OCI-LY1 (cell line): Measurements from ENCODE around the gene IKZF1.
A peak's percentile ranks its signal among the peaks of the same experiment; 100 is the strongest.

Experiments
- H2AFZ ChIP-seq: fragments of 200-600 bp; sonication (generic), shearing (Covaris generic); 2 replicates; pipeline ENCODE4 v1.6.0; 2014; ENCODE audit warnings: antibody characterized with exemption, mild to moderate bottlenecking, low read length
- H3F3A ChIP-seq: fragments of 200-600 bp; sonication (generic), shearing (Covaris generic); 2 replicates; pipeline ENCODE4 v1.6.0; 2014; ENCODE audit warnings: mild to moderate bottlenecking, antibody characterized with exemption, low read length, moderate library complexity; ENCODE audit not compliant: insufficient read depth
- H3K27ac ChIP-seq: fragments of 200-600 bp; sonication (generic); 2 replicates; pipeline ENCODE4 v1.5.1; 2014; ENCODE audit warnings: low read length, mixed run types, mild to moderate bottlenecking, low read depth; ENCODE audit not compliant: poor library complexity, severe bottlenecking
- H3K27me3 ChIP-seq: fragments of 200-600 bp; sonication (generic); 2 replicates; pipeline ENCODE4 v1.6.0; 2014; ENCODE audit warnings: antibody characterized with exemption, mild to moderate bottlenecking, low read length, moderate library complexity; ENCODE audit not compliant: insufficient read depth
- H3K36me3 ChIP-seq: fragments of 200-600 bp; sonication (generic); 2 replicates; pipeline ENCODE4 v1.6.1; 2014; ENCODE audit warnings: mild to moderate bottlenecking, antibody characterized with exemption, low read length, moderate library complexity, mixed read lengths; ENCODE audit not compliant: insufficient read depth
- H3K4me1 ChIP-seq: fragments of 200-600 bp; sonication (generic); 2 replicates; pipeline ENCODE4 v1.5.1; 2014; ENCODE audit warnings: mild to moderate bottlenecking, low read length, moderate library complexity; ENCODE audit not compliant: insufficient read depth, severe bottlenecking
- H3K4me2 ChIP-seq: fragments of 200-600 bp; sonication (generic), shearing (Covaris generic); 2 replicates; pipeline ENCODE4 v1.6.1; 2014; ENCODE audit warnings: low read length
- H3K4me3 ChIP-seq: fragments of 200-600 bp; sonication (generic); 2 replicates; pipeline ENCODE4 v1.5.1; 2014; ENCODE audit warnings: low read length, low read depth, mild to moderate bottlenecking, mixed read lengths; ENCODE audit not compliant: poor library complexity, severe bottlenecking
- H3K79me2 ChIP-seq: fragments of 200-600 bp; shearing (Covaris generic); 2 replicates; pipeline ENCODE4 v1.6.1; 2016; ENCODE audit warnings: mixed run types, low read length, mixed read lengths; ENCODE audit not compliant: insufficient read depth
- H3K9ac ChIP-seq: fragments of 200-600 bp; sonication (generic), shearing (Covaris generic); 2 replicates; pipeline ENCODE4 v1.6.1; 2014; ENCODE audit warnings: mild to moderate bottlenecking, low read length, mixed read lengths
- H3K9me2 ChIP-seq: fragments of 200-600 bp; sonication (generic), shearing (Covaris generic); 2 replicates; pipeline ENCODE4 v1.6.1; 2014; ENCODE audit warnings: low read depth, mild to moderate bottlenecking, low read length, mixed read lengths
- H3K9me3 ChIP-seq: fragments of 200-600 bp; shearing (Covaris generic); 2 replicates; pipeline ENCODE4 v1.6.1; 2014; ENCODE audit warnings: low read length, mixed read lengths
- H4K20me1 ChIP-seq: fragments of 200-600 bp; sonication (generic), shearing (Covaris generic); 2 replicates; pipeline ENCODE4 v1.6.0; 2016; ENCODE audit warnings: mild to moderate bottlenecking, low read length; ENCODE audit not compliant: insufficient read depth
- CTCF ChIP-seq: fragments of 200-600 bp; sonication (generic), shearing (Covaris generic); IDR thresholded peaks from 2 replicates; pipeline ENCODE4 v1.5.1; 2017; ENCODE audit warnings: mild to moderate bottlenecking, antibody characterized with exemption, low read length, moderate library complexity, mixed read lengths
- EZH2 ChIP-seq: fragments of 200-600 bp; sonication (generic), shearing (Covaris generic); IDR thresholded peaks from 2 replicates; pipeline ENCODE4 v1.8.0; 2017; ENCODE audit warnings: borderline replicate concordance, mixed run types, mild to moderate bottlenecking, antibody characterized with exemption, low read length, moderate library complexity, mixed read lengths

Gene IKZF1

DNA sequence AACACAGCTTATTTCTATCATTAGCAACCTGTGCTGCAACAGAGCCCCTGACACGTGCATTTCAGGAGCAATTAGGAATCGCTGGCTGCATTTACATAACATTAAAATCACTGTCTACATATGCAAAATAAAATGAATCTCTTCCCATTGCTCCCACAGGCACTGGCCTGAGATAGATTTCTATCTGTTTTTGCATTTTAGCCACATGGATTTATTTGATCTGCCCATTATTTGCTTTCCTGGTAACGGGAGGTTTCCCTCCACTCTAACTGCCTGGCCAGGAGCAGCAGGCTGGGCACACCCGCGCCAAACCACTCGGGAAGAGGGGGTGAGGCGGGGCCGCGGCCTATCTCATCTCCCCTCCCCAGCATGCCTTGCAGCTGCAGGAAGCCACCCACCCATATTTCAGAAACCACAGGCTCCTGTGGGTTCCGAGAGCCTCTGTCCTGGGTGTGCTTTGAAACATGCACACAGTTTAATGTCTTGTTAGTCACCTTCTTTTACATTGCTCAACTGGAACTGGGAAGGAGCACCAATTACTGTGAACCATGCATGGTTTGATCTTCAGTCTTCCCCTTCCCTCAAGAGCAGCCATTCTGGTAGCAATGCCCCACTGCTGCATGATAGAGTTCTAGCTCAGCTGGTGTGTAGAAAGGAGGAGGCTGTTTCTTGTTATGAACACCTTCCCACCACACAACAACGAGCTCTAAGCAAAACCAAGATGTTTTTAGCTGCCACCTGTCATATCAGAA, 37.7 kb upstream of the IKZF1 start:
- peaks cover 5% of the 10 kb centered on the region; the same call in 1 of the 2 replicates for H3K9me3 ChIP-seq
- no peaks in the 10 kb centered on the region for H3F3A ChIP-seq
- peak overlapping the region; percentile 48 for H3K9ac ChIP-seq
- H3K27ac ChIP-seq: peak overlapping the region; percentile 84
- H3K4me2 ChIP-seq: peak overlapping the region; percentile 63
- H2AFZ ChIP-seq: peak overlapping the region; percentile 23; the same call in 1 of the 2 replicates
- H3K36me3 ChIP-seq: no peaks in the 10 kb centered on the region; the same call in 1 of the 2 replicates
- no peaks in the 10 kb centered on the region for H3K9me2 ChIP-seq
- peaks cover 71% of the 10 kb centered on the region for H3K4me1 ChIP-seq
- no peaks in the 10 kb centered on the region for H4K20me1 ChIP-seq
- no peaks in the 10 kb centered on the region for H3K79me2 ChIP-seq
- peak overlapping the region; percentile 18 for H3K4me3 ChIP-seq
- TF ChIP-seq CTCF (no peak), EZH2 (no peak)
- no peaks in the 10 kb centered on the region for H3K27me3 ChIP-seq

DNA sequence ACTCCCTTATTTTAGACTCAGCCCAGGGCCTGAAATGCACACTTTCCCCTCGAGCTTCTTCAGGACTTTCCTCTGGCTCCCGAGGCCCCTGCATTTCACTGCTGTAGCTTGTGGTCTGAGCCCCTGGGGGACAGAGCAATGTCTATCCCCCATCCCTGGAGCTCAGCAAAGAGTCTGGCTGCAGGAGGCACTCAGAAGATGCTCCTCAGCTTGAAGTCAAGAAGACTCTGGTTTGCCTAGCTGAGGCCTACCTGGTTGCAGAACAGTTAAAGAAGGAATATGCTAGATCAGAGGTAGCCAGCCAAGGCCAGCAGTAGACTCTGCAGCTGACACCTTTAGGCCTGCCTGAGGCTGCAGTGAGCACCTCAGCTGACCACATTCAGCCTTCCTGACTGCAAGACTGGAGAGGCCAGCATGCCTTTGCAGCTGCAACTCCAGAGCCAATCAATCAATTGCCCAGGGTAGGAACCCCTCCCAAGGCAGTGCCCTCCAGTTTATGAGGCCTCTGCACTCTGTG, 36.9 kb upstream of the IKZF1 start:
- peak overlapping the region; percentile 48 for H3K9ac ChIP-seq
- peak overlapping the region; percentile 84 for H3K27ac ChIP-seq
- H2AFZ ChIP-seq: 0 out of 2 replicates have a peak overlapping the region, but pooled peaks have one; percentile 23

DNA sequence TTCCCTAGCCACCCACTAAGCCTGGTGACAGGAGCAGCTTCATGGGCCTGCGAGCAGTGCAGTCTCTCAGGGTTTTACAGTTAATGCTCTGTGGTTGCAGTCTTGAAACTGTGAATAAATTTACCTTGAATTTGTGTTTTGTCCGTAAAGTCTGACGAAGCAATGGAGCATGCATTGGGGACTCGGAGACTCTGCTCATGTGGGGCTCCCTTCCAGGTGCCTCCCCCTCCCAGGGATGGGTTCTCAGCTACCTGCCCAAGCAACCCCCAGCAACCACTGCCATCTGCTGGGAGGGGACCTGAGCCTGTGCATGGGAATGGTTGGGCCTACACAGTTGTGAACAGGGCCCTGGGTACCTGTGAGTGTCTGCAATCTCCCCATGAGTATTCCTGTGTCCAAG, 36.3 kb upstream of the IKZF1 start:
- peak overlapping the region; percentile 48 for H3K9ac ChIP-seq
- no peak overlapping the region for H2AFZ ChIP-seq
- TF ChIP-seq CTCF (peak; percentile 50; the same call in 1 of the 2 replicates), EZH2 (no peak)
- H3K27me3 ChIP-seq: no peaks in the 10 kb centered on the region
- H3K27ac ChIP-seq: peak overlapping the region; percentile 84
- H3K9me2 ChIP-seq: no peaks in the 10 kb centered on the region
- peaks cover 5% of the 10 kb centered on the region; the same call in 1 of the 2 replicates for H3K9me3 ChIP-seq
- no peaks in the 10 kb centered on the region; the same call in 1 of the 2 replicates for H3K36me3 ChIP-seq
- H4K20me1 ChIP-seq: no peaks in the 10 kb centered on the region
- H3K4me1 ChIP-seq: peaks cover 71% of the 10 kb centered on the region
- peak overlapping the region; percentile 63 for H3K4me2 ChIP-seq
- no peak overlapping the region for H3K4me3 ChIP-seq
- H3K79me2 ChIP-seq: no peaks in the 10 kb centered on the region
- H3F3A ChIP-seq: no peaks in the 10 kb centered on the region

More for the DNA sequence above, 36.9 kb upstream of the IKZF1 start:
- Histone ChIP-seq H3F3A (no peaks in the 10 kb centered on the region), H3K36me3 (no peaks in the 10 kb centered on the region; the same call in 1 of the 2 replicates), H3K9me2 (no peaks in the 10 kb centered on the region), H3K4me2 (peak overlapping the region; percentile 63), H3K79me2 (no peaks in the 10 kb centered on the region), H3K27me3 (no peaks in the 10 kb centered on the region), H3K9me3 (peaks cover 5% of the 10 kb centered on the region; the same call in 1 of the 2 replicates), H3K4me3 (no peak overlapping the region), H3K4me1 (peaks cover 71% of the 10 kb centered on the region), H4K20me1 (no peaks in the 10 kb centered on the region)
- TF ChIP-seq EZH2: no peak
- no peak for TF ChIP-seq CTCF
